H7 (cell line): ENCODE results near the gene LSM3. TPM values are rescaled to one million over a fixed set of nuclear protein-coding genes. Genes with fewer than 3 reads are reported as not detected.

Experiments
- DNase-seq: peaks from one replicate; pipeline ENCODE4 v3.0.0; 2012
- H3K27me3 ChIP-seq: 2 replicates; pipeline ENCODE4 v1.6.0; 2011; ENCODE audit warnings: mild to moderate bottlenecking, low read length; ENCODE audit not compliant: control insufficient read depth, insufficient read depth
- H3K36me3 ChIP-seq: replicated peaks from 2 replicates; pipeline ENCODE4 v1.5.1; 2011; ENCODE audit warnings: low read length; ENCODE audit not compliant: control insufficient read depth, insufficient read depth
- H3K4me3 ChIP-seq: 2 replicates; pipeline ENCODE4 v1.5.1; 2011; ENCODE audit warnings: low read depth, mild to moderate bottlenecking, control low read depth, low read length, moderate library complexity; ENCODE audit not compliant: insufficient read depth
- total RNA-seq: library from RNA; depleted of rRNA; stranded (reverse); fragments of >200 nt; shearing (Covaris generic); gene quantifications from 2 replicates; pipeline ENCODE4 v1.2.3, GENCODE V29; 2014

LSM3 gene
- total RNA-seq, 1 experiment from 2014 or later: 17.0 TPM

GRCh38 chr3:14237457-14237856 is 58.8 kb downstream of the LSM3 start:
- Histone ChIP-seq H3K4me3 (no peak overlapping the region), H3K27me3 (no peaks in the 10 kb centered on the region), H3K36me3 (no peaks in the 10 kb centered on the region)
- DNase-seq: no peak

GRCh38 chr3:14238356-14238755 is 59.7 kb downstream of the LSM3 start:
- DNase-seq: no peak
- Histone ChIP-seq H3K27me3 (no peaks in the 10 kb centered on the region), H3K4me3 (no peak overlapping the region), H3K36me3 (no peaks in the 10 kb centered on the region)

- Histone ChIP-seq H3K4me3 (no peak overlapping the region), H3K27me3 (no peaks in the 10 kb centered on the region), H3K36me3 (no peaks in the 10 kb centered on the region)
- DNase-seq: no peak
Measured at GRCh38 chr3:14238930-14239329, 60.3 kb downstream of the LSM3 start.

GRCh38 chr3:14239940-14240339 is 61.3 kb downstream of the LSM3 start:
- no peaks in the 10 kb centered on the region; the same call in 1 of the 2 replicates for H3K27me3 ChIP-seq
- no peak overlapping the region for H3K4me3 ChIP-seq
- no peak for DNase-seq
- H3K36me3 ChIP-seq: no peaks in the 10 kb centered on the region

- DNase-seq: no peak
- H3K4me3 ChIP-seq: no peak overlapping the region
- H3K27me3 ChIP-seq: no peaks in the 10 kb centered on the region; the same call in 1 of the 2 replicates
- no peaks in the 10 kb centered on the region for H3K36me3 ChIP-seq
Measured at GRCh38 chr3:14240366-14240765, 61.7 kb downstream of the LSM3 start.

- no peaks in the 10 kb centered on the region; the same call in 1 of the 2 replicates for H3K27me3 ChIP-seq
Measured at GRCh38 chr3:14241716-14242115, 63.1 kb downstream of the LSM3 start.

GRCh38 chr3:14242490-14243311 is 64.1 kb downstream of the LSM3 start:
- no peak overlapping the region for H3K4me3 ChIP-seq
- no peak for DNase-seq
- no peaks in the 10 kb centered on the region; the same call in 1 of the 2 replicates for H3K27me3 ChIP-seq
- H3K36me3 ChIP-seq: no peaks in the 10 kb centered on the region

More at GRCh38 chr3:14241716-14242115, 63.1 kb downstream of the LSM3 start:
- H3K4me3 ChIP-seq: no peak overlapping the region
- DNase-seq: no peak
- H3K36me3 ChIP-seq: no peaks in the 10 kb centered on the region

GRCh38 chr3:14243782-14244181 is 65.2 kb downstream of the LSM3 start:
- Histone ChIP-seq H3K4me3 (no peak overlapping the region), H3K27me3 (no peaks in the 10 kb centered on the region; the same call in 1 of the 2 replicates), H3K36me3 (no peaks in the 10 kb centered on the region)
- DNase-seq: no peak

- no peaks in the 10 kb centered on the region for H3K36me3 ChIP-seq
- no peak overlapping the region for H3K4me3 ChIP-seq
- DNase-seq: no peak
- no peaks in the 10 kb centered on the region; the same call in 1 of the 2 replicates for H3K27me3 ChIP-seq
Measured at GRCh38 chr3:14244521-14245247, 66.1 kb downstream of the LSM3 start.

- DNase-seq: no peak
- Histone ChIP-seq H3K4me3 (no peak overlapping the region), H3K36me3 (no peaks in the 10 kb centered on the region), H3K27me3 (no peaks in the 10 kb centered on the region; the same call in 1 of the 2 replicates)
Measured at GRCh38 chr3:14245248-14245639, 66.6 kb downstream of the LSM3 start.

- H3K27me3 ChIP-seq: no peaks in the 10 kb centered on the region; the same call in 1 of the 2 replicates
Measured at GRCh38 chr3:14245822-14246221, 67.2 kb downstream of the LSM3 start.

GRCh38 chr3:14246414-14246813 is 67.8 kb downstream of the LSM3 start:
- H3K4me3 ChIP-seq: no peak overlapping the region
- H3K27me3 ChIP-seq: no peaks in the 10 kb centered on the region; the same call in 1 of the 2 replicates
- no peaks in the 10 kb centered on the region for H3K36me3 ChIP-seq
- no peak for DNase-seq

More at GRCh38 chr3:14245822-14246221, 67.2 kb downstream of the LSM3 start:
- Histone ChIP-seq H3K36me3 (no peaks in the 10 kb centered on the region), H3K4me3 (no peak overlapping the region)
- no peak for DNase-seq

- H3K27me3 ChIP-seq: no peaks in the 10 kb centered on the region; the same call in 1 of the 2 replicates
- no peak for DNase-seq
- H3K36me3 ChIP-seq: no peaks in the 10 kb centered on the region
- no peak overlapping the region for H3K4me3 ChIP-seq
Measured at GRCh38 chr3:14248477-14248848, 69.8 kb downstream of the LSM3 start.

- DNase-seq: no peak
- no peaks in the 10 kb centered on the region; the same call in 1 of the 2 replicates for H3K27me3 ChIP-seq
- H3K4me3 ChIP-seq: no peak overlapping the region
- no peaks in the 10 kb centered on the region for H3K36me3 ChIP-seq
Measured at GRCh38 chr3:14248849-14249523, 70.4 kb downstream of the LSM3 start.
